KMS-11 (cell line): ENCODE measurements around the gene TRPM2.

Experiments
- H2AFZ ChIP-seq: fragments of 200-600 bp; sonication (generic); 2 replicates; pipeline ENCODE4 v1.6.1; 2016; ENCODE audit warnings: antibody characterized with exemption, mixed run types, low read depth
- H3K27ac ChIP-seq: fragments of 200-600 bp; sonication (generic); 2 replicates; pipeline ENCODE4 v1.6.1; 2016; ENCODE audit warnings: mild to moderate bottlenecking, mixed run types
- H3K27me3 ChIP-seq: fragments of 200-600 bp; sonication (generic); 2 replicates; pipeline ENCODE4 v1.6.1; 2017; ENCODE audit warnings: mild to moderate bottlenecking, low read depth, mixed run types, moderate library complexity; ENCODE audit not compliant: insufficient read depth
- H3K36me3 ChIP-seq: fragments of 200-600 bp; sonication (generic); 2 replicates; pipeline ENCODE4 v1.6.1; 2017; ENCODE audit warnings: mild to moderate bottlenecking, mixed run types; ENCODE audit not compliant: insufficient read depth
- H3K4me1 ChIP-seq: fragments of 200-600 bp; sonication (generic); 2 replicates; pipeline ENCODE4 v1.6.1; 2016; ENCODE audit warnings: mild to moderate bottlenecking, low read depth, mixed run types; ENCODE audit not compliant: poor library complexity, severe bottlenecking
- H3K4me2 ChIP-seq: fragments of 200-600 bp; sonication (generic); 2 replicates; pipeline ENCODE4 v1.7.0; 2016; ENCODE audit warnings: mild to moderate bottlenecking, mixed run types
- H3K4me3 ChIP-seq: fragments of 200-600 bp; sonication (generic); IDR thresholded peaks from 2 replicates; pipeline ENCODE4 v1.6.1; 2017; ENCODE audit warnings: low read depth, low read length, mixed read lengths; ENCODE audit not compliant: insufficient read depth
- H3K79me2 ChIP-seq: fragments of 200-600 bp; sonication (generic); 2 replicates; pipeline ENCODE4 v1.6.1; 2016; ENCODE audit warnings: low read depth, mixed run types; ENCODE audit not compliant: insufficient read depth
- H3K9ac ChIP-seq: fragments of 200-600 bp; sonication (generic); 2 replicates; pipeline ENCODE4 v1.6.1; 2016; ENCODE audit warnings: mild to moderate bottlenecking, mixed run types
- H4K20me1 ChIP-seq: fragments of 200-600 bp; sonication (generic); 2 replicates; pipeline ENCODE4 v1.6.1; 2016; ENCODE audit warnings: mild to moderate bottlenecking, mixed run types; ENCODE audit not compliant: insufficient read depth
- CTCF ChIP-seq: fragments of 200-600 bp; sonication (generic); conservative IDR thresholded peaks from 2 replicates; pipeline ENCODE4 v1.6.1; 2017; ENCODE audit warnings: low read depth, mild to moderate bottlenecking, antibody characterized with exemption, low read length, moderate library complexity, mixed read lengths

The TRPM2 gene

GRCh38 chr21:44383216-44383615 is 29.8 kb downstream of the TRPM2 start:
- H3K79me2 ChIP-seq = no peaks in the 10 kb centered on the region
- no peak overlapping the region for H3K4me2 ChIP-seq
- no peaks in the 10 kb centered on the region for H3K36me3 ChIP-seq
- no peaks in the 10 kb centered on the region for H3K4me1 ChIP-seq
- no peak overlapping the region for H3K27ac ChIP-seq
- TF ChIP-seq CTCF = no peak
- no peak overlapping the region for H3K4me3 ChIP-seq
- H3K9ac ChIP-seq = no peak overlapping the region
- H4K20me1 ChIP-seq = no peaks in the 10 kb centered on the region
- H2AFZ ChIP-seq = no peak overlapping the region
- H3K27me3 ChIP-seq = peaks cover 62% of the 10 kb centered on the region

- Histone ChIP-seq H3K36me3 (no peaks in the 10 kb centered on the region), H3K27me3 (peaks cover 61% of the 10 kb centered on the region), H3K4me3 (no peak overlapping the region), H3K27ac (no peak overlapping the region), H4K20me1 (no peaks in the 10 kb centered on the region), H3K4me1 (no peaks in the 10 kb centered on the region), H3K4me2 (no peak overlapping the region), H3K9ac (no peak overlapping the region), H2AFZ (no peak overlapping the region), H3K79me2 (no peaks in the 10 kb centered on the region)
- no peak for TF ChIP-seq CTCF
These were observed 31.5 kb downstream of the TRPM2 start for GRCh38 chr21:44384968-44385367.

GRCh38 chr21:44389335-44389734 is 35.9 kb downstream of the TRPM2 start:
- Histone ChIP-seq H3K27ac (no peak overlapping the region), H2AFZ (no peak overlapping the region), H3K9ac (no peak overlapping the region), H3K79me2 (no peaks in the 10 kb centered on the region), H4K20me1 (no peaks in the 10 kb centered on the region), H3K4me2 (no peak overlapping the region), H3K36me3 (no peaks in the 10 kb centered on the region), H3K27me3 (peaks cover 63% of the 10 kb centered on the region), H3K4me3 (no peak overlapping the region), H3K4me1 (no peaks in the 10 kb centered on the region)
- no peak for TF ChIP-seq CTCF

- H3K27ac ChIP-seq = no peak overlapping the region
- no peak for TF ChIP-seq CTCF
- no peaks in the 10 kb centered on the region for H3K79me2 ChIP-seq
- H3K36me3 ChIP-seq = no peaks in the 10 kb centered on the region
- H2AFZ ChIP-seq = no peak overlapping the region
- no peaks in the 10 kb centered on the region for H4K20me1 ChIP-seq
- H3K9ac ChIP-seq = no peak overlapping the region
- peaks cover 63% of the 10 kb centered on the region for H3K27me3 ChIP-seq
- H3K4me2 ChIP-seq = no peak overlapping the region
- H3K4me1 ChIP-seq = no peaks in the 10 kb centered on the region
- no peak overlapping the region for H3K4me3 ChIP-seq
These were observed 37.5 kb downstream of the TRPM2 start for GRCh38 chr21:44390886-44391285.
